WERI-Rb-1 (cell line): ENCODE results near the gene SCN3B.

ENCODE experiments used
- DNase-seq: peaks from one replicate; pipeline ENCODE4 v3.0.0-alpha.2; 2020
- H3K27ac ChIP-seq: fragments of 250-450 bp; sonication (Bioruptor Pico); 2 replicates; pipeline ENCODE4 v1.5.1; 2020; ENCODE audit warnings: mild to moderate bottlenecking, moderate library complexity
- H3K27me3 ChIP-seq: fragments of 250-450 bp; sonication (Bioruptor Pico); 2 replicates; pipeline ENCODE4 v1.5.1; 2021; ENCODE audit warnings: mild to moderate bottlenecking, low read depth, moderate library complexity; ENCODE audit not compliant: insufficient read depth, severe bottlenecking
- H3K36me3 ChIP-seq: fragments of 250-450 bp; sonication (Bioruptor Pico); 2 replicates; pipeline ENCODE4 v1.5.1; 2020; ENCODE audit warnings: mild to moderate bottlenecking, moderate library complexity
- H3K4me3 ChIP-seq: 2 replicates; pipeline ENCODE4 v1.5.1; 2011; ENCODE audit warnings: low read depth, mild to moderate bottlenecking, control low read depth, low read length
- H3K9me3 ChIP-seq: fragments of 250-450 bp; sonication (Bioruptor Pico); 2 replicates; pipeline ENCODE4 v1.5.1; 2021; ENCODE audit warnings: mild to moderate bottlenecking, moderate library complexity; ENCODE audit not compliant: severe bottlenecking
- CTCF ChIP-seq: IDR thresholded peaks from 2 replicates; pipeline ENCODE4 v1.5.1; 2011; ENCODE audit warnings: low read depth, mild to moderate bottlenecking, control low read depth, inconsistent platforms, low read length

SCN3B gene

GRCh38 chr11:123630126-123630608 lies 24.3 kb downstream of the SCN3B start:
- Histone ChIP-seq H3K4me3 (no peak overlapping the region), H3K36me3 (peaks cover 40% of the 10 kb centered on the region), H3K27ac (peak overlapping the region; percentile 61), H3K27me3 (no peaks in the 10 kb centered on the region), H3K9me3 (no peaks in the 10 kb centered on the region)
- no peak for TF ChIP-seq CTCF
- peak; percentile 46 for DNase-seq

- Histone ChIP-seq H3K9me3 (no peaks in the 10 kb centered on the region), H3K36me3 (peaks cover 30% of the 10 kb centered on the region), H3K27ac (peak overlapping the region; percentile 61), H3K27me3 (no peaks in the 10 kb centered on the region), H3K4me3 (no peak overlapping the region)
- TF ChIP-seq CTCF, result no peak
- peak; percentile 85 for DNase-seq
Measured at GRCh38 chr11:123628936-123629683, 25.3 kb downstream of the SCN3B start.

DNA sequence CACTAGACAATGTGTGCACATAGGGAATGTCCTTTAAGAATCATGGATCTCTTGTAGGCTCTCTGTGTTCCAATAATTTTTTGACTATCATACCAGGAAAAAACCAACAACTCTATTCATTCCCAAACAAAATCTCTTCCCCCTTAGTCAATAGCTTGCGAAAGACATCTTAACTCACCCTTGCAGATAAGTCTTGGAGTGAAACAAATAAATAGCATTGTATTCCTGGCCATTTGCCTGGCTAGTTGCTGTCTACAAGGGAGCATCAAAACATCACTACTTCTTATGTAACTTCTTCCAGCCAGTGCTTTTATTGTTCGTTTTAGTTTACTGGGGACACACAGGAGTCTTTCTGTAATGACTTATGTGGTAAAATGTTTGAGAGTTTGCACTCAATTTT lies 29.4 kb downstream of the SCN3B start:
- H3K9me3 ChIP-seq, result no peaks in the 10 kb centered on the region
- no peak for TF ChIP-seq CTCF
- H3K27me3 ChIP-seq, result no peaks in the 10 kb centered on the region
- H3K27ac ChIP-seq, result no peak overlapping the region
- peaks cover 17% of the 10 kb centered on the region for H3K36me3 ChIP-seq
- no peak overlapping the region for H3K4me3 ChIP-seq
- no peak for DNase-seq

DNA sequence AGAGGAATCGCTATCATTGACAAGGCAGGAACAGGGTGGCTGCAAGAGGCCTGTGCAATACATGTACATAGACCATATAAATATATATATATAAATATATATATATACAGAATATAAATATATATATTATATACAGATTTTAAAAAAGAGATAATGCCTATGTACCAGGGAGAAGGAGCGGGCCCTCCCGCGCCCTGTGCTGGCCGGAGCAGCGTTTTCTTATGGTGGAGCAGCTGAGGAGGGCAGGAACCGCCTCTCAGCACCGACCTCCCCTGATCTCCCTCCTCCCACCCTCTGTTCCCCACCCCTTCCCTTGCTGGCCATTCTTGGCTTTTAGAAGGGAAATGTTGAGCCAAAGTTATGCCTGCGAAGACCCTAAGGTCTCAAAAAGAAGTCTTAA lies 31.8 kb downstream of the SCN3B start:
- no peaks in the 10 kb centered on the region for H3K9me3 ChIP-seq
- H3K27ac ChIP-seq, result no peak overlapping the region
- peaks cover 34% of the 10 kb centered on the region for H3K36me3 ChIP-seq
- no peak overlapping the region for H3K4me3 ChIP-seq
- TF ChIP-seq CTCF, result no peak
- H3K27me3 ChIP-seq, result no peaks in the 10 kb centered on the region
- DNase-seq, result no peak

DNA sequence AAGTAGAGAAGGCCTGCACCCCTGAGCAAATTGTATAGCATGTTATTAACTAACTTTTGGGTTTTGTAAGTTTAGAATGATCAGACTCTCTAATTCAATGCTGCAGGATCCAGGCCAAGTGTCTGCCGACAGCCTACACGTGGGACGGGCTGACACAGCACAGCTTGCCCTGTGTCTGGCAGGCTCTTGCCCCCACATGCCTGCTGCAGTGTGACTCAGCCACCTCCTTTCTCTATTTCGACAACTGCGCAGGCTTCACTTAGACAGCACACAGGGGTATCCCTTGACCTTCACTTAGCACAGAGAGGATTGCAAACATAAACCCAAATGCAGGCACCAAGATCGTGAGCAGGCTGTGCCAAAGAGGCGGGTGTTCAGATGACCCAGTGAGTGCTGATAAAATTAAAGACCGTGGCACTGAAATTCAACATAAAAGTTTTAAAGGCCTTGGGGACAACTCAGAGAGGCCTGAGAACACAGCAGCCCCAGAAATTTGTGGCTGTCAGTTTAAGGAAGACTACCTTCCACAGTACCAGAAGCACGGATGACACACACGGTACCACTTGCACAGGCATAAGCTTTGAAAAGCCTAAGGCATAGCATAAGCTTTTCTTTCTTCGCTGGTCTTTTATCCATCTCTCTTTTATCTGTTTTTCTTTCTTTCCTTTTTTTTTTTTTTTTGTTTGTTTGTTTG lies 37.8 kb downstream of the SCN3B start:
- no peak for DNase-seq
- Histone ChIP-seq H3K27ac (no peak overlapping the region), H3K4me3 (no peak overlapping the region), H3K36me3 (peaks cover 59% of the 10 kb centered on the region), H3K27me3 (no peaks in the 10 kb centered on the region), H3K9me3 (no peaks in the 10 kb centered on the region)
- TF ChIP-seq CTCF, result no peak
